GM21528 (cell line): ENCODE data around the gene PDIA2.
"Not testable (repeated sequence)": the region's sequence is repeated elsewhere in the genome, so short reads cannot be mapped to it uniquely, and the experiment has no call there.

Experiments
- ATAC-seq: cut with Tn5 transposase; IDR thresholded peaks from one replicate; pipeline ENCODE4 v1.9.1; 2021; ENCODE audit warnings: mild to moderate bottlenecking, moderate library complexity; ENCODE audit not compliant: unreplicated experiment, low FRiP score

The PDIA2 gene

GRCh38 chr16:263182-263774 lies 19.7 kb upstream of the PDIA2 start:
- ATAC-seq = no peak

DNA sequence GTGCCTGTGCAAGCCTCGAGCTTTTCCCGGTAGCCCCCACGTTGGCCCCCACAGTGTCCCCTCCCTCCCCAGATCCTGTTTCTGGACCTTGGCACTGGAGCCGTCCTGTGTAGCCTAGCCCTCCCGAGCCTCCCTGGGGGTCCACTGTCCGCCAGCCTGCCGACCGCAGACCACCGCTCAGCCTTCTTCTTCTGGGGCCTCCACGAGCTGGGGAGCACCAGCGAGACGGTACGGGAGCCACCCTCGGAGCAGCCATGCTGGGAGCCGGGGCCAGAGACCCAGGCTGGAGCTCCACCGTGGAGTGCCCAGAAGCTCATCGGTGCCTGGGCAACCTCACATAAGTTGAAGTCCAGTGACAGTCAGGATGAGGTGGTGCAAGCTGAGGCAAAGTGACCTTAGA lies 19.0 kb upstream of the PDIA2 start:
- no peak for ATAC-seq

DNA sequence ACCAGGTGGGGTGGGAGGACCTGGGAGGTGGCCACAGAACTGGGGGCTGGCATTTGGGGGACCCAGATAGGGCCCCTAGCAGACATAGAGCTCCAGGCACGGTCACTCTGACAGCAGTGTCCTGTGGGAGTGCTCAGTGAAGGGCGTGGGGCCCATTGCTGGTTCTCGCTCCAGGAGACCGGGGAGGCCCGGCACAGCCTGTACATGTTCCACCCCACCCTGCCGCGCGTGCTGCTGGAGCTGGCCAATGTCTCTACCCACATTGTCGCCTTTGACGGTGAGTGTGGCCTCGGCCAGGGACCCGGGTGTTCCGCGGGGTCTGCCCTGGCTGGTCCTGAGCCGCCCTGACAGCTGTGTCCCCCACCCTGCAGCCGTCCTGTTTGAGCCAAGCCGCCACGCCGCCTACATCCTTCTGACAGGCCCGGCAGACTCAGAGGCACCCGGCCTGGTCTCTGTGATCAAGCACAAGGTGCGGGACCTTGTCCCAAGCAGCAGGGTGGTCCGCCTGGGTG lies 18.5 kb upstream of the PDIA2 start:
- no peak for ATAC-seq

GRCh38 chr16:265002-265529 lies 17.9 kb upstream of the PDIA2 start:
- no peak for ATAC-seq

DNA sequence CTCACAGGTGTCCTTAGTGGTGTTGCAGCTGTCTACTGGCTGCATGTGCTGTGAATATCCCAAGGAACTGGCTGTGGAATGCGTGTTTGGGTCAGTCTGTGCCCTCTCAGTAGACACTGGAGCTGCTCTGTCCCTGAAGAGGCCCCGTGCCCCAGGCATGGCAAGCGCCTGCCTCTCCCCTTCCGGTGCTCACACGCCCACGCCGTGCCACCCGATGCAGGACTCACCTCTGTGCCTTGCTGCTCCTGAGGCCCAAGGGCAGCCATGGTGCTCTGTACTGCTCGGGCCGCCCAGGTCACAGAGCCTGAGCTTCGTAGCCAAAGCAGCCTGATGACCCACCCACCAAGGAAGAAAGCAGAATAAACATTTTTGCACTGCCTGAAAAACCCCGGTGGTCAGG lies 17.3 kb upstream of the PDIA2 start:
- no peak for ATAC-seq

DNA sequence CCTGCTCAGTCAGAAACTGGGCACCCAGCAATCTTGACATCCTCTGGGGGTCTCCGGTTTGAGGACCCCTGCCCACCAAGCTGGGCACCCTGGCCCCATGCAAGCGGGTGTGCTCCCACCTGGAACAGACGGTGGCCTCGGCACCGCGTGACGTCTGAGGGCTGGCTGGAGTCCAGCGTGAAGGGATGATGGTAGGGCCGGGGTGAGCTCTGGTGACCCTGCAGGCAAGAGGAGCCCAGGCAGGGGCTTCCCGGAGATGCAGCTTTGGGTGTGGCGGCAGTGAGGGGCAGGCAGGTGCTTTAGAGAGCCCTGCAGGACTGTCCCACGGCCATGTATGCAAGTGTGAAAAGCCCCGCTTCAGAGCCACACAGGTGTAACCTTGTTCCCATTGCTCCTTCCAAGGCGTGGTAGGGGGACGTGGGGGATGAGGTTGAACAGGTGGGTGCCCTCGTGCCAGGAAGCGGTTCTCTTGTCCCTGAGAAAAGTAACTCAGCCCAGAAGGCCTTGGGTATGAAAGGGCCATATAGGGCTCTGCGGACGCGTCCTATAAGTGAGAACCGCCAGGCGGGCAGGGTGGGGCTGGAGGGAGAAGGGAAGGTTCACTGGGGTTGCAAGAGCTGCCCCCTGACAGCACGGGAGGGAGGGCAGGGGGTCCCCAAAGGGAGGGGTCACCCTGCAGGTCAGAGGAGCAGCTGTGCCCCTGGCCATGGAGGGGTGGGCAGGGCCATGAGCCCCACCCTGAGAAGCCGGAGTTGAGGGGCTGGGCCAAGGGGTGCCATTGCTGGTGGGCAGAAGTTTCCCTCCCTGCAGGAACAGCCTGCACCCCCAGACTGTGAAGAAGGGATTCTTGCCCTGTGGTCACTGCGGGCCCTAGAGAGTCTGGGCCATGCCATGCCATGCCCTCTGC lies 16.5 kb upstream of the PDIA2 start:
- ATAC-seq = no peak

DNA sequence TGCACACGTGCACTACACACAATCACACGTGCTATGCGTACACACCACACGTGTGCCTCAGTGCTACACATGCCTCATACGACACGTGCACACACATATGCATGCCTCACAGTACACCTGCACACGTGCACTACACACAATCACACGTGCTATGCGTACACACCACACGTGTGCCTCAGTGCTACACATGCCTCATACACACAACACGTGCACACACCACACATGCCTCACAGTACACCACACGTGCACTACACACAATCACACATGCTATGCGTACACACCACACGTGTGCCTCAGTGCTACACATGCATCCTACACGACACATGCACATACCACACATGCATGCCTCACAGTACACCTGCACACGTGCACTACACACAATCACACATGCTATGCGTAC lies 15.4 kb upstream of the PDIA2 start:
- not testable (repeated sequence) for ATAC-seq

- no peak for ATAC-seq
Observed at GRCh38 chr16:268141-269053, 14.6 kb upstream of the PDIA2 start.

DNA sequence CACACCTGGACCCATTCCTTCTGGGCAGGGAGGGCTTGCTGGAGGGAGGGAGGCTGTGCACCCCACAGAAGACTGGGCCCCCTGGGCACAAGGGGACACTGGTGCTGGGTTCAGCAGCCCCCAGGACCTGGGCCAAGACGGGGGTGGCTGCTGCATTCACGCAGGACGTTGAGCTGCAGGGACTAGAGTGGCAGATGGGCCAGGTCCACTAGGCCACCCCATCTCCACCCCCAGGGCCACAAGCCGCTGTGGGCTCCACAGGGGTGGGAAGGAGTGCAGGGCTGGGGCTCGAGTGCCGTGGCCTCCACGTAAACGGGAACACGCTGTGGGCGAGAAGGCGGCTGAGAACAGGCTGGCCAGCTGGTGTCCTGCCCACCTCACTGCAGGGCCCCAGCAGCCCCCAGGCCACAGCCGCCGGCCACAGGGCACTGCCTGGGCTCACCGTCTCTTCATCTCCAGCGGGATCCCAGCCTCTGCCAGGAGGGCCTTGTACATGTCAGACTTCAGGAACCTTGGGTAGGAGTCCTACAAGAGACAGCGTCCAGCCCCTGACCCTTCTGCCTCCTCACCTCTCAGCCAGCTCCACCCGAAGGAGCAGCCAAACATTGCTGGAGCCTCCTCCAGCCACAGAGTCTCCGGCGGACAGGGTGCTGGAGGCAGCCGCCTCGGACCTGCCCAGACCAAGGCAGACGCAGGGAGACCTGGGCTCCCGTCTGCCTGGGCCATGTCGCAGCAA lies 13.7 kb upstream of the PDIA2 start:
- no peak for ATAC-seq

GRCh38 chr16:270381-271255 lies 12.3 kb upstream of the PDIA2 start:
- ATAC-seq = no peak

DNA sequence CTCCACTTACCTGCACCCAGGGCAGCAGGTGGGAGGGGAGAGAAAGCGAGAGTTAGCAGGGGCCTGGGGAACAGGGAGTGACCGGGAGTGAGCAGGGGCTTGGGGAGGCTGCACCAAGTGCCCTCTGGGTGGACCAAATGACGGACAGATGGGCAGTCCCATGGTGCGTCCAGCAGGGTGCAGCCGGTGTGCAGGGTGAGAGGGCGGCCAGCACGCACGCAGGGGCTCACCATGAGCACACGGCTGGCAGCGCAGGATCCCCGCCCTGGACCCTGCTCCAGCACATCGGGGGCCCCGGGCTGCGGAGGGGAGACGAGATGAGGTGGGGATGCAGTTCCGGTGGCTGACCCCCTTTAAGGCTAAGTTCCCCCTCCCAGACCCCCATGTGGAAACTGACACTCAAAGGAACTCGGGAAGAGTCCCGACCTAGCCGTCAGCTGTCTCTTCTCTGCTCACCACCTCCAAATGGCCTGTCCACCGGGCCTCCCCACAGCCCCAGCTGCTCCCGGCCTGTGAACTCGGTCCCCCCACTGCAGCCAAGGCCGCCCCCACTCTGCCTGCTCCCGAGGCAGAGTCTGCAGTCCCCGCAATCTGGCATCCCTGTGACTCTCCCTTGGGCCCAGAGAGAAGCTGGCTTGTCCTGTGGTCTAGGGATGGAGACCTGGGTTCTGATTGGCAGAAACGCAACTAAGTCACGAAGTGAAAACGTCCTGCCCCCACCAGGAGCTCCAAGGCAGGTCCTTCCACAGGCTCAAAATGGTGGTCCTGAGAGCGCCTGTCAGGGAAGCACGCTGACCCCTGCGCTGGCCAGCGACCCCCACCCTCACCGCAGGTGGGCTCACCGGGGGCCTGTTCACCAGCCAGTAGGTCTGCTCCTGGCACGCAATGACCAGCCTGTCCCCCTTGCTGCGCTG lies 10.1 kb upstream of the PDIA2 start:
- ATAC-seq = no peak

- no peak for ATAC-seq
Observed at GRCh38 chr16:273547-274421, 9.2 kb upstream of the PDIA2 start.

DNA sequence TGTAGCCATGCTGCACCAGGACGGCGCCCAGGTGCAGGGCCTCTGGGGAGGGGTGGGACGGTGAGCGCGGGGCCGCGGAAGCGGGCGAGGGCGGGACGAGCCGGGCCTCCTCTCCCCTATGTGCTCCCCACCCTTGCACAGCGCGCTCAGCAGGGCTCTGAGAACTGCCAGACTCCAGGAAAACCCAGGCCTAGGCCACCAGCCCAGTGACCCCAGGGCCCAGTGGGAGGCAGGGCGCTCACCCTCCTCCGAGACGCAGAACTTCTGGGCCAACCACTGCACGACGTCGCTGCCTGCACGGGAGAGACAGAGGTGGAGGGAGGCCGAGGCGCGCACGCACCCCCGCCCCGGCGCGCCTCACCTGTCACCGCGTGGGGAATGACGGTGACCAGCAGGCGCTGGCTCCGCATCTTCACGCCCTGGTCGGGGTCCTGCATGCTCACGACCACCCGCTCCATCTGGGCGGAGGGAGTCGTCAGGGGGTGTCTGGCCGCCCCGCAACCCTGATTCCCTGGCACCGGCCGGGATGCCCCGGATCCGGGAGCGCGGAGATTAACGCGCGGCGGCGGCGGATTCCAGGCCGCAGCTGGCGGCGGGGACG lies 7.8 kb upstream of the PDIA2 start:
- ATAC-seq = no peak

GRCh38 chr16:275786-276232 lies 7.2 kb upstream of the PDIA2 start, which contains the start of gene RGS11:
RGS11 (minus strand) TSS chr16:275944; CDS start chr16:275911, 33 bp downstream.
- no peak for ATAC-seq

- ATAC-seq = no peak
Observed at GRCh38 chr16:276426-277077, 6.4 kb upstream of the PDIA2 start.

DNA sequence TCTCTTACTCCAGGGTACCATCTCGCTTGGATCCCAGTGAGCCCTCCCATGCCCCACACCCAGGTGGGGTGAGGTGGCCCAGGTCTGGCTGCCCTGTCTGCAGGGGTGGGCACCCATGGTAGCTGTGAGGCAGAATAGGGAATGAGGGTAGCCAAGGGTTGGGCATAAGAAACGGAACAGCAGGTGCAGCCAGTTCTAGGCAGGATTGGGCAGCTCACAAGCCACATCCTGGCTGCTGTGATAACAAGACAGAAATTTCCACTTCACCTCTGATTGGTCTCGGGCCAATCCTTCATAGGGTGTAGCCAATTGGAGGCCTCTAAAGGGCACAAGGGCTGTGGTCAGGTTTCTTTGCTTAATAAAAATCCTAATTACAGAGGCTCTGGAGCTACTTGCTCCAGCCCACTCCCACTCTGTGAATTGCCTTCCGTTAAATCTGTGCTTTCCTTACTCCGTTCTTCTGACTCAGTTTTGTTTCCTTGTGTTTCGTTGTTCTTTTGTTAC lies 4.0 kb upstream of the PDIA2 start:
- no peak for ATAC-seq
